Middle frontal gyrus (tissue), 1 donor: Measurements from ENCODE around the gene SLC22A4.

Experiments
- DNase-seq: peaks from one replicate; pipeline ENCODE4 v3.0.0-alpha.2; 2015; ENCODE audit warnings: low spot score; ENCODE audit errors: extremely low spot score

SLC22A4 gene

GRCh38 chr5:132262882-132263547, 31.2 kb upstream of the SLC22A4 start:
- DNase-seq, result no peak

GRCh38 chr5:132263548-132264261, 30.5 kb upstream of the SLC22A4 start:
- no peak for DNase-seq

GRCh38 chr5:132264546-132265335, 29.5 kb upstream of the SLC22A4 start:
- DNase-seq, result no peak

GRCh38 chr5:132265336-132266030, 28.7 kb upstream of the SLC22A4 start:
- DNase-seq, result no peak

DNA sequence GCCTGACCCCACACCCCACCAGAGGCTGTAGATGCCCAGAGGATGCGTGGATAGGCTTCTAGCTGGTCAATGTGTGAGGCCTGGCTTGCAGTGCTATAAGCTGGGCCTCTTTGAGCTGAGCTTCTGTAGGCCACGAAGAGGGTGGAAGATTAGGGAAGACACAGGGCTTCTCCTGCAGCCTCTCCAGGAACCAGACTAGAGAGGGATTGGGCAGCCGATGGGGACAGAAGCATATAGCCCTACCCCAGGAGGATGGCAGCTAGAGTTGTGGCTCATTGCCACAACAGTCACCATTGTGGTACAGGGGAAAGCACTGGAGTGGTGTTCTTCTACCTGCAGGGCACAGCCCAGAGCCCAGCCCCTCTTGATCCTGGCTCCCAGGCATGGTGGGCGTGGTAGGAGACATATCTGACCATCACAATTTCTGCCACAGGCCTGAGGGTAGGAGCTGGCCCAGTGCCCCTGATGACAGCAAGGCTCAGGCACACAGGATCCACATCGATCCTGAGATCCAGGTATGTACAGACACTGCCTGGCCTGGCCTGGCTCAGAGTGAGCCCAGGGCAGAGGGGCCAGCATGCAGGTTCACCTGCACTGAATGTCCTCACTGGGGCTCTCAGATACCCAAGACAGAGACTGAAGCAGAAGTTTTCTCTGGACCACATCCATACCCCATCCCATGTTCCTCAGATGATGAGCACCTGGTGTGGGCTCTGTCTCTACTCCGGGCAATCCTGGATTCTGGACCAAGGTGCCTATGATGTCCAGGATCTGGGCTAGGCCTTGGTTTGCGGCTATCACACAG, 28.0 kb upstream of the SLC22A4 start:
- no peak for DNase-seq

DNA sequence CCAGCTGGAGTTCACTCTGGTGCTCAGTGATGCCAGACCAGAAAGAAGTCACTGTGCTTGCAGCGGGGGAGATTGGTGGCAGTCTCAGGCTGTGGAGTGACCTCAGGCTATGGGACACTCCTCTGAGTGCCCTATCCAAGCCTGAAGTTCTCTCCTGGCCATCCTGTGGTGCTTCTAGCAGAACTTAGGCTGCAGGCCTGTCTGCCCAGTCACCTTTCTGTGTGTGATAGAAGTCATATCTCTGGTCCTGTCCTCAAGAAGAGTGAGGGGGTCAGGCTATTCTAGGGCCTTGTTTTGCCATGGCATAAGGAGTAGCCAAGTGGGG, 27.4 kb upstream of the SLC22A4 start:
- DNase-seq, result no peak

- no peak for DNase-seq
Observed at GRCh38 chr5:132267166-132267739, 26.9 kb upstream of the SLC22A4 start.

GRCh38 chr5:132267931-132268768, 26.0 kb upstream of the SLC22A4 start:
- DNase-seq, result no peak

DNA sequence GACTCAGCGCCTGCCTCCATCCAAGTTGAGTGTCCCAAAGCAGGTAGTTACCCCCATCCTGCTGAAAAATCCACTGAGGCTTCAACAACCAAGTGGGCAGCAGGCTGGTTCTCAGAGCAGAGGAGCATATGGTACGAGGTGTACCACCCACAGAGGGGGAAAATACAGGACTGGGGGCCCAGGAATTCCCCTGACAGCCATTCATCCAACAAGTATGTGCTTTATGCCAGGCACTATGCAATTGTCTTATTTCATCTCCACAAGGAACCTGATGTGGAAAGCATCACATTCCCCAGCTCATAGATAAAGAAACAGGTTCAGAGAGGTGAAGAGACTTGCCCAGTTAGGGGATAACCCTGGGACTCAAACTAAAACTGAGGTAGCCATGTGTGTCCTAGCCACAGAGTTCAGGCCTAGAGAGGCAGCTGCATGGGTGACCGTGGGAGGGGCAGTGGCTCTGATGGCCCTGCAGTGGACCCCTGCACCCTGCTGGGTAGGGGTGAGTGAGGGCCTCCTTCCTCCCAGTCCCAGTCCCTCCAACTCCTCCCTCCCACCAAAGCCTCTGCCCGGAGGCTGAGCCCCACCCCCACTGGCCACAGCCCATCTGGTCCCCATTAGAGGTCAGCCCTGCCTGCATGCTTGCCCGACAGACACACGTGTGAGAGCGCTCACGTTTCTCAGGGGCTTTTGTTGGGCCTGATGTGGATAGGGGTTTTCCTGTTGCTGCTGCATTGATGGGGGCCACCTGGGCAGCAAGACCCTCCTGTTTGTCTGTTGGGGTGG, 25.2 kb upstream of the SLC22A4 start:
- no peak for DNase-seq

DNA sequence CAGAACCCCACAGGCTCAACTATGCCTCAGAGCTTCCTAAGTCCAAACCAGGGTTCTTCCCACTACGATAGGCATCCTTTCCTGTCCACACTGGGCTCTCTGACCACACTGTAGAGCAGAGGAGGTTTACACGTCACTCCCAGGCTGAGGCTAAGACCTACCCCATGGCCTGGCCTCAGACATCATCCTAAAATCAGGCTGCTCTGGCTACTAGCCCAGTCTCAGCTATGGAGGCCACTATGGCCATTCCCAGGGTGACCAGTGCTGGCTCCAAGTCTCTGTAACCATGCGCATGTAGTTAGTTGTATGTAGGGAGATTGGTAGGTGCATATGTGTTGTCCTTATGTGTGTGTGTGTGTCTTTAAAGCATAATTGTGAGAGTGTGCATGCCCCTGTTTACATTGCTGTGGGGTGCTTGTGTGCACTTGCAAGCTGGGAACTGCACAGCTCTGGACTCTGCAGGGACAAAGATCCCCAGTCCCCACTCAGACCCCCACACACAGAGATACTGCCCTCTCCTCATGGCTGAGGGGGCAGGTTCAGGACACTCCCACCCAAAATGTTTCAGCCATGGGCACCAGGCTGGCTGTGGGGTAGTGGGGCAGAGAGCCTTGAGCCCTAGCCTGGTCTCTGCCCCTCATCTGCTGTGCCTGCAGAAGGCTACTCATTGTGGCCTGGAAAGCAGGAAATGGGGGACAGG, 24.4 kb upstream of the SLC22A4 start:
- no peak for DNase-seq

- no peak for DNase-seq
Observed at GRCh38 chr5:132270335-132270665, 23.9 kb upstream of the SLC22A4 start.

DNA sequence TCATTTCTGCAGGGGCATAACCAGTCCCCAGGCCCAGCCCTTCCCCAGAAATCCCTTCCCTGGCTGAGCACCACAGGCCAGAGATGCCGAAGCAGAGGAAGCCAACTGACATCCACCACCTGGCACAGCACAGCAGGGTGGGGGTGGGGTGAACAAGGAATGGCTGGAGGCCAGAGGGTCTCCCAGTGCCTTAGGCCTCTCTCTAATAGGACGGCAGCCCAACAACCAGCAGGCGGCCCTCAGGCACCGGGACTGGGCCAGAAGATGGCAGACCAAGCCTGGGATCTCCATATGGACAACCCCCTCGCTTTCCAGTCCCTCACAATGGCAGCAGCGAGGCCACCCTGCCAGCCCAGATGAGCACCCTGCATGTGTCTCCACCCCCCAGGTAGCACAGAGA, 23.5 kb upstream of the SLC22A4 start:
- no peak for DNase-seq

GRCh38 chr5:132271251-132272246, 22.6 kb upstream of the SLC22A4 start:
- DNase-seq, result no peak

GRCh38 chr5:132272311-132273210, 21.6 kb upstream of the SLC22A4 start:
- DNase-seq, result no peak

GRCh38 chr5:132273631-132274030, 20.6 kb upstream of the SLC22A4 start:
- no peak for DNase-seq
